Astrocyte of the spinal cord (primary cell): ENCODE data around the gene CDHR2.
"Not testable (repeated sequence)": the region's sequence is repeated elsewhere in the genome, so short reads cannot be mapped to it uniquely, and the experiment has no call there.

ENCODE experiments used
- DNase-seq: peaks from one replicate; pipeline ENCODE4 v3.0.0; 2011; ENCODE audit warnings: low read depth, low spot score
- H3K4me3 ChIP-seq: 2 replicates; pipeline ENCODE4 v1.5.1; 2011; ENCODE audit warnings: low read depth, mild to moderate bottlenecking, low read length, moderate library complexity
- in situ Hi-C: cut with HindIII; loops from 2 replicates; pipeline ENCODE4 v1.10.0; 2017; ENCODE audit warnings: low sequenced_read_pairs
- TF ChIP-seq, protein P1 (sequence below): IDR thresholded peaks from 2 replicates; pipeline ENCODE4 v1.5.1; 2012; ENCODE audit warnings: low read depth, mild to moderate bottlenecking, low read length, inconsistent platforms

CDHR2 gene

DNA sequence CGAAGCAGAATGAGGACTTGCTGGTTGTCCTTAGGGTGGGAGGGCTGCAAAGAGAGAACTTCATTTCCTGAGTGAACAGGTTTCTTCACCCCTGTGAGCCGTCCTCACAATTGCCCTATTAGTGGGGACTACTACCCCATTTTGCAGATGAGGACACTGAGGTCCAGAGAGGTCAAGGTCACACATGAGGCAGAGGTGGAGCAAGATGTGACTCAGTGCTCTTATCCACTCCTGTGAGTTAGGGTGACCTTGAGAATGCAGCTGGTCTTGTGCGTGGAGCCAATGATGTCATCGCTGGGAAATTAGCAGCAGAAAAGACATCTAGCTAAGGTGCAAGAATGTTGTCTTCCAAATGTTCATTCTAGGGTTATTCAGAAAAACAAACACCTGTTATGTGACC lies 33.9 kb downstream of the CDHR2 start:
- no peak overlapping the region for H3K4me3 ChIP-seq
- in situ Hi-C loops, result no loop called here
- DNase-seq, result no peak
- TF ChIP-seq, protein P1, sequence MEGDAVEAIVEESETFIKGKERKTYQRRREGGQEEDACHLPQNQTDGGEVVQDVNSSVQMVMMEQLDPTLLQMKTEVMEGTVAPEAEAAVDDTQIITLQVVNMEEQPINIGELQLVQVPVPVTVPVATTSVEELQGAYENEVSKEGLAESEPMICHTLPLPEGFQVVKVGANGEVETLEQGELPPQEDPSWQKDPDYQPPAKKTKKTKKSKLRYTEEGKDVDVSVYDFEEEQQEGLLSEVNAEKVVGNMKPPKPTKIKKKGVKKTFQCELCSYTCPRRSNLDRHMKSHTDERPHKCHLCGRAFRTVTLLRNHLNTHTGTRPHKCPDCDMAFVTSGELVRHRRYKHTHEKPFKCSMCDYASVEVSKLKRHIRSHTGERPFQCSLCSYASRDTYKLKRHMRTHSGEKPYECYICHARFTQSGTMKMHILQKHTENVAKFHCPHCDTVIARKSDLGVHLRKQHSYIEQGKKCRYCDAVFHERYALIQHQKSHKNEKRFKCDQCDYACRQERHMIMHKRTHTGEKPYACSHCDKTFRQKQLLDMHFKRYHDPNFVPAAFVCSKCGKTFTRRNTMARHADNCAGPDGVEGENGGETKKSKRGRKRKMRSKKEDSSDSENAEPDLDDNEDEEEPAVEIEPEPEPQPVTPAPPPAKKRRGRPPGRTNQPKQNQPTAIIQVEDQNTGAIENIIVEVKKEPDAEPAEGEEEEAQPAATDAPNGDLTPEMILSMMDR, result no peak

DNA sequence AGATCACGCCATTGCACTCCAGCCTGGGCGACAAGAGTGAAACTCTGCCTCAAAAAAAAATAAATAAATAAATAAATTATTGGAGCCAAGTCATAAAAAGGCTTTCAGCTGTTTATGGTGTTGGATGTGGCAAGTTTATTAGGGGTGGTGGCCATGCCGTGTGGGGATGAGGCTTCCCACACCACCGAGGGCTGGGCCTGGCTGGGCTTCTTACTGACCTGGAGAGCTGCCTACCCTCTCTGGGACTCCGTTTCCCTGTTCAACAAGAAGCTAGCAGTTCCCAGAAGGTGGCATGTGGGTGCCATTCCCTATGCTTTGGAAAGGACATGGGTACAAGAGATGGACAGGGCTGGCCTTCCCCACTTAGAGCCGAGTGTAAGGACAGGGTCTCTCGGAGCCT lies 38.3 kb downstream of the CDHR2 start:
- no peak overlapping the region for H3K4me3 ChIP-seq
- no peak for DNase-seq
- in situ Hi-C loops, result no loop called here
- TF ChIP-seq, protein P1, result no peak

DNA sequence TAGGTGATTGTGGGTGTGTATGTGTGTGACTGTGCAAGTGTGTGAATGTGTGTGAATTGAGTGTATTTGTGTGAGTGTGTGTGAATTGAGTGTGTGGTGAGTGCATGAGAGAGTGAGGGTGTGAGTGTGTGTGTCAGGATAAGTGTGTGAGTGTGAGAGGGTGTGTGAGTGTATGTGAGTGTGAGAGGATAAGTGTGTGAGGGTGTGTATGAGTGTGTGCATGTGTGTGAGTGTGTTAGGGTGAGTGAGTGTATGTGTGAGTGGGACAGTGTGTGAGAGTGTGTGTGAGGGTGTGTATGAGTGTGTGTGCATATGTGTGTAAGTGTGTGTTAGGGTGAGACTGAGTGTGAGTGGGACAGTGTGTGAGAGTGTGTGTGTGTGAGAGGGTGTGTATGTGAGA lies 39.2 kb downstream of the CDHR2 start:
- H3K4me3 ChIP-seq, result no peak overlapping the region
- TF ChIP-seq, protein P1, result no peak
- in situ Hi-C loops, result no loop called here
- DNase-seq, result no peak

DNA sequence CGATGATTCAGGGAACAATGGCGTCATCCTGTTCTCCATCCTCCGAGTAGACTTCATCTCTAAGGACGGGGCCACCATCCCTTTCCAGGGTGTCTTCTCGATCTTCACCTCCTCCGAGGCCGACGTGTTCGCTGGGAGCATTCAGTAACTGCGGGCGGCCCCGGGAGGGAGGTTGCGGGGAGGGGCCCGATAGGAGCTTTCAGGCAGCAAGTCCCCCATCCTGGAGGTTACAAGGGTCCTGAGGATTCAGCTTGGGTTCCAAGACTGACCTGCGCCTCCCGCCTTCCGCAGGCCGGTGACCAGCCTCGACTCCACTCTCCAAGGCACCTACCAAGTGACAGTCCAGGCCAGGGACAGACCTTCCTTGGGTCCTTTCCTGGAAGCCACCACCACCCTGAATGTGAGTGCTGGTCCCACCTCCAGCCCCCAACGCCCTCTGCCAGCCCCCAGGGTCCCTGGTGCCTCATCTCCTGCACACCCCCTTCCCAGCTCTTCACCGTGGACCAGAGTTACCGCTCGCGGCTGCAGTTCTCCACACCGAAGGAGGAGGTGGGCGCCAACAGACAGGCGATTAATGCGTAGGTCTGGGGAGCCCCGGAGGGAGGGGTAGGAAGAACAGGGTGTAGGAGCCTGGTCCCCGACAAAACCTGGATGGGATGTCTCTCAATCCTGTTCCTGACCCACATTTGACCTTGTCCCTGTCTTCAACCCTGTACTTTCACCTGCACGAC lies 40.1 kb downstream of the CDHR2 start:
- TF ChIP-seq, protein P1, result no peak
- in situ Hi-C loops, result no loop called here
- H3K4me3 ChIP-seq, result no peak overlapping the region

DNA sequence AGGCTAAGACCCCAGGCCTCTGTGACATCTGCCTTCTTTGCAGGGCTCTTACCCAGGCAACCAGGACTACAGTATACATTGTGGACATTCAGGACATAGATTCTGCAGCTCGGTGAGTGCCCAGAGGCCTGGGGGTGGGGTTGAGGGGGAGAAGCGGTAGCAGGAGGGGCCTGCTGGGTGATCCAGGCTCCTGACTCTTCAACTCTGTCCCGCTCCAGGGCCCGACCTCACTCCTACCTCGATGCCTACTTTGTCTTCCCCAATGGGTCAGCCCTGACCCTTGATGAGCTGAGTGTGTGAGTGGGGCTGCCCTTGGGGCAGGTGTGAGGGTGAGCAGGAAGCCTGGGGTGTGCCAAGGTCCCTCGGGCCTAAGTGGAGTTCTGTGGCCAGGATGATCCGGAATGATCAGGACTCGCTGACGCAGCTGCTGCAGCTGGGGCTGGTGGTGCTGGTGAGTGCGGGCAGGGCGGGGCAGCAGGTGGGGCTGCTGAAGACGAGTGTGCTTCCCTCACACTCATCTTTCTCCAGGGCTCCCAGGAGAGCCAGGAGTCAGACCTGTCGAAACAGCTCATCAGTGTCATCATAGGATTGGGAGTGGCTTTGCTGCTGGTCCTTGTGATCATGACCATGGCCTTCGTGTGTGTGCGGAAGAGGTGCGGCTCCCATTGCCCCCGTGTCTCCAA lies 41.0 kb downstream of the CDHR2 start:
- TF ChIP-seq, protein P1, result no peak
- in situ Hi-C loops, result no loop called here
- no peak for DNase-seq
- no peak overlapping the region for H3K4me3 ChIP-seq

More for the DNA sequence above, 40.1 kb downstream of the CDHR2 start:
- DNase-seq, result no peak

DNA sequence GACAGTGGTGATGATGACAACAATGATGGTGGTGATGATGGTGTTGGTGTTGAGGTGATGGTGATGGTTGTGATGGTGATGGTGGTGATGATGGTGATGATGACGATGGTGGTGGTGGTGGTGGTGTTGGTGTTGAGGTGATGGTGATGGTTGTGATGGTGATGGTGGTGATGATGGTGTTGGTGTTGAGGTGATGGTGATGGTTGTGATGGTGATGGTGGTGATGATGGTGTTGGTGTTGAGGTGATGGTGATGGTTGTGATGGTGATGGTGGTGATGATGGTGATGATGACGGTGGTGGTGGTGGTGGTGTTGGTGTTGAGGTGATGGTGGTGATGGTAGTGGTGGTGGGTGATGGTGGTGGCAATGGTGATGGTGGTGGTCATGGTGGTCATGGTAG lies 42.5 kb downstream of the CDHR2 start:
- in situ Hi-C loops, DNase-seq, H3K4me3 ChIP-seq: not testable (repeated sequence)

DNA sequence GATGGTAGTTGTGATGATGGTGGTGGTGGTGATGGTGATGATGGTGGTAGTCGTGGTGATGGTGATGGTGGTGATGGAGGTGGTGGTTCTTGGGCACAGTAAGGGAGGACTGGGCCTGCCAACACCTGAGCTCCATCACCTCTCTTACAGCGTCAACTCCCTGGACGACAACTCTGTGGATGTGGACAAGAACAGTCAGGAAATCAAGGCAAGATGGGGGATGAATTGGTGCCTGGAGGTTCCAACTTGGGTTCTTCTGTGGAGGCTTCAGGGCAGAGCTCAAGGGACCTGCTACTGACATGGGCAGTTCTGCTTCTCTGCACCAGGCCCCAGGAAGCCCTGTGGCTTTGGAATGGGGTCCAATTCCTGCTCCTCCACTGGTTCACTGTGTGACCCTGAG lies 43.4 kb downstream of the CDHR2 start:
- TF ChIP-seq, protein P1, result no peak
- in situ Hi-C loops, result no loop called here
- no peak for DNase-seq
- H3K4me3 ChIP-seq, result no peak overlapping the region
